BE2C (cell line): Measurements from ENCODE around the gene NSD2.
A peak's percentile ranks its signal among the peaks of the same experiment; 100 is the strongest.

Experiments
- DNase-seq: peaks from one replicate; pipeline ENCODE4 v3.0.0-alpha.2; 2020
- H3K27me3 ChIP-seq: fragments of 250-450 bp; sonication (Bioruptor Pico); 2 replicates; pipeline ENCODE4 v1.5.1; 2020; ENCODE audit warnings: mild to moderate bottlenecking
- H3K36me3 ChIP-seq: fragments of 250-450 bp; sonication (Bioruptor Pico); 2 replicates; pipeline ENCODE4 v1.5.1; 2020; ENCODE audit warnings: mild to moderate bottlenecking
- H3K4me1 ChIP-seq: fragments of 250-450 bp; sonication (Bioruptor Pico); 2 replicates; pipeline ENCODE4 v1.5.1; 2020
- H3K4me3 ChIP-seq: 2 replicates; pipeline ENCODE4 v1.5.1; 2011; ENCODE audit warnings: low read depth, low read length
- H3K9me3 ChIP-seq: fragments of 250-450 bp; sonication (Bioruptor Pico); 2 replicates; pipeline ENCODE4 v1.5.1; 2020
- CTCF ChIP-seq: IDR thresholded peaks from 2 replicates; pipeline ENCODE4 v1.5.1; 2012; ENCODE audit warnings: mild to moderate bottlenecking, low read depth, low read length

NSD2 gene

GRCh38 chr4:1855333-1856070 is 15.7 kb upstream of the NSD2 start:
- Histone ChIP-seq H3K4me3 (peak overlapping the region; percentile 86), H3K27me3 (no peaks in the 10 kb centered on the region), H3K9me3 (no peaks in the 10 kb centered on the region), H3K4me1 (peaks cover 3% of the 10 kb centered on the region; the same call in 1 of the 2 replicates), H3K36me3 (peaks cover 11% of the 10 kb centered on the region)
- no peak for DNase-seq
- no peak for TF ChIP-seq CTCF

GRCh38 chr4:1856071-1856942 is 14.9 kb upstream of the NSD2 start, which contains the start of gene LETM1:
Gene LETM1 (minus strand): TSS chr4:1856156. CDS start chr4:1855950, 206 bp downstream.
- TF ChIP-seq CTCF = peak; percentile 11; the same call in 1 of the 2 replicates
- Histone ChIP-seq H3K27me3 (no peaks in the 10 kb centered on the region), H3K4me3 (peak within 1 kb of the TSS; percentile 86), H3K9me3 (no peaks in the 10 kb centered on the region), H3K36me3 (peaks cover 11% of the 10 kb centered on the region), H3K4me1 (peaks cover 3% of the 10 kb centered on the region; the same call in 1 of the 2 replicates)
- DNase-seq = peak; percentile 97

GRCh38 chr4:1856943-1857699 is 14.1 kb upstream of the NSD2 start:
- H3K4me1 ChIP-seq = peaks cover 3% of the 10 kb centered on the region; the same call in 1 of the 2 replicates
- no peaks in the 10 kb centered on the region for H3K9me3 ChIP-seq
- peak overlapping the region; percentile 86 for H3K4me3 ChIP-seq
- no peak for TF ChIP-seq CTCF
- no peaks in the 10 kb centered on the region for H3K27me3 ChIP-seq
- H3K36me3 ChIP-seq = peaks cover 11% of the 10 kb centered on the region
- no peak for DNase-seq

- Histone ChIP-seq H3K36me3 (peaks cover 11% of the 10 kb centered on the region), H3K27me3 (no peaks in the 10 kb centered on the region), H3K4me3 (no peak overlapping the region), H3K9me3 (no peaks in the 10 kb centered on the region), H3K4me1 (peaks cover 3% of the 10 kb centered on the region; the same call in 1 of the 2 replicates)
- TF ChIP-seq CTCF = no peak
- DNase-seq = no peak
Measured at GRCh38 chr4:1857931-1858330, 13.3 kb upstream of the NSD2 start.

GRCh38 chr4:1859389-1859753 is 11.8 kb upstream of the NSD2 start:
- Histone ChIP-seq H3K4me3 (no peak overlapping the region), H3K27me3 (no peaks in the 10 kb centered on the region), H3K4me1 (peaks cover 6% of the 10 kb centered on the region; the same call in 1 of the 2 replicates), H3K36me3 (peaks cover 3% of the 10 kb centered on the region; the same call in 1 of the 2 replicates), H3K9me3 (no peaks in the 10 kb centered on the region)
- no peak for DNase-seq
- no peak for TF ChIP-seq CTCF
